Eye (tissue), 1 donor: ENCODE results near the gene ZIC4.

Experiments
- DNase-seq: peaks from one replicate; pipeline ENCODE4 v3.0.0-alpha.2; 2015

ZIC4 gene

DNA sequence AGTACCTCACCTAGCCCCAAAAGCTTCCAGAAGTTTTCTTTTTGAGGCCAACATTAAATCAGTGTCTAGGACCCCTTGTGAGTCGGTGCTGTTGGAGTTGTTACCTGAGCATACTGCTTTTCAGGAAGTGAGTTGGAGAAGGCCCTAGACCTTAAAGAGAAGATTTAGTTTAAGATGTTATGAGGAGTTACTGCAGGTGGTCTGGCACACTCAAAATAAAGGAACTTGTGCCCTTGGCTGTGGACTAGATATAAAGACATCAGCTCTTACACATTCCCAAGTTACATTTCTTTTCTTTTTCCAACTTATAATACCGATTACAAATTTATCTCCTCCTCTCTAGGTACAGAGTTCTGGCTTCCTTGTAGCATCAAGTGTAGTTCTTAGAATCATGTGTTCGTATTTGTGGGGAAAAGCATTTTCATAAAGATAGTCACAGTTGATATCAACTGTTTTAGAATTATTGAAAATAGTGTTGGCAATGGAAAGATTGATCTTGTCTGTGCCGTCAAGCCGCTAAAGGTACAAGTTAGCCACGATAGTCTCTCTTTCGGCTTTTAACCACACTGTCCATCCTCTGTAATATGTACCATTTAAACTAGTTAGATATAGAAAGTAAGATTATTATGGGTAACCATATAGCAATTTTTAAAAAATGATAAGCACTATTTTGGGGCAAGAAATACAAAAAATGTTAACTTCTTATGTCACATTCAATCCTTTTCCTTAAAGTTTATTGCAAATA lies 11.4 kb upstream of the ZIC4 start:
- peak; percentile 27 for DNase-seq

DNA sequence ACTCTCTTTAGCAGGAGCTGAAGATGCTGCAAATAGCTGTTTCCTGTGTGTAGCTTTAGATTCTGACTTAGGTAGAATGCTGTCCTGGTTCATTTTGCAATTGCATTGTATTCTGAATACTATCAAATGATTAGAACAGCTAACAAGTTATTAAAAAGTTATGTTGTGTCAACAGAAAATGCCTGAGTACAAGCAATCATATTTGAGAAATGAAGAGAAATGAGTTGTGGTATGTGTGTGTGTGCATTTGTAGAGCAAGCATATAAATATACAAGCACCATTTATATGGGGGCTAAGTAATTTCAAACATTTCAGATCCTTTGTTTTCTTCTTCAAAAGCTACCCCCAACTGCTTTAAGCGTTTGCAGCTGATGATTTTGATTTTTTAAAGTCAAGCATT lies 10.6 kb upstream of the ZIC4 start:
- peak; percentile 30 for DNase-seq

DNA sequence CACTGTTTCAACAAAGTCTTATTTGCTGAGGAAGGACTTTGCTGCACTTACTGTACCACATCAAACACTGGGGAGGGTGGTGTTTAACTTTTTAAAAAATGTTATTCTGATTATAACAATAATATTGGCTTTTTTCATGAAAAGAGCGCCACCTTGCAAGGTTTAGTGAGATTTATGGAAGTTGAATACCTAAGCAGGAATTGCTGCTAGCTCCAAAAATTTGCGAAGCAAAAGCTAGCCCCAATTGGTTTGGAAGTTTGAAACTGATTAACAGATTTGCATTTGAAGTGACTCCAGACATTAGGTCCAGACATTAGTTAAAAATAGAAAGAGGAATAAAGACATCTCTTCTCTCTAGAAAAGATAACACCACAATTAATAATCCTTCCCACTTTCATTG lies 9.5 kb upstream of the ZIC4 start:
- DNase-seq, result peak; percentile 35

DNA sequence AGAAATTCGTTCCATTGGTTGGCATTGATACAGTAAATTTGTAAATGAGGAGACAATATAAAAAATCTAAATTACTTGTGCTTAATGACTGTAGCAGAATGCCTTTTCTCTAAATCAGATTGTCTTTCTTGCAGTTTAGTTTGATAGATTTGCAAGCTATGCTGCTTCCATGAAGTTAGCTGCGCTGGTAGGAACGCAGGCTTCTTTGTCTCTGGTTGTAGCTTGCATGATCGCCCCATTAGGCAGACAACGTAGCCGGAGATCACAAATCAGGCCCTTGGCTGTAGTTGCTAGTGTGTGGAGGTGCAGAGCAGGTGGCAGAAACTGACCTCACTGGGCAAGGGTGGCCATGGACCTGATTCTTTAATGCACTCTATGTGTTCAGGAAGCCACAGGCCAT lies 8.9 kb upstream of the ZIC4 start:
- peak; percentile 73 for DNase-seq

DNA sequence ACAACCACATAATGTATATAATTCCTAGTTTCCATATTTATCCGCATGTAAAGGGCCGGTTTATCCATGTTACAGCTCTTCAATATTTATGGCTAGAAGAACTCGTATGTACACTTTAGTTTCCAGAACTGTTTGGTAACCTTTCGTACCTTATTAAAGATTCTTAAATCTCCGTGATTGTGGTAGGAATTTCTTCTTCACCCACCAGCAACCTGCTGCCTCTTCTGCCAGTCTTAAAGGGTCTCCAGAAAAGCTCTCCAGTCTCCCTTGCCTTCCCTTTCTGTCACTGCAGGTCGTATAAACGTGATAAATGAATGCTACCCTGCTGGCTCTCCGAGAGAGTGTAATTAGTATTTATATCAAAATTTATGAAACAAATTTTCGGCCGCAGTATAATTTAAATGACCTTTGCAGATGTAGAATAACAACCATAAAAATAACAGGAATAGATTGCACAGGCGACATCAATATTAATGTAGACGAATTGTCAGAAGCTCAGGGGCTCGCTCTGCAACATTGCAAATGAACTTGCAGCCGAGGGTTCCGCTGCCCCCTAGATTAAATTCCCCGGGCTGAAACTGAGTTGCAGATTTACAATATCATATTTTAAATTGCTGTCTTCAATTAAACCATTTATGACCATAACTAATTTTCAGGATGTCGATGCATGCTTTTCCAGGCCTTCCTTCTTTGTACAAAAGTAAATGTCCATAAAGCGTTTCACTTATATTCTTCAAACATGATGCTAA lies 8.2 kb upstream of the ZIC4 start:
- peak; percentile 76 for DNase-seq

DNA sequence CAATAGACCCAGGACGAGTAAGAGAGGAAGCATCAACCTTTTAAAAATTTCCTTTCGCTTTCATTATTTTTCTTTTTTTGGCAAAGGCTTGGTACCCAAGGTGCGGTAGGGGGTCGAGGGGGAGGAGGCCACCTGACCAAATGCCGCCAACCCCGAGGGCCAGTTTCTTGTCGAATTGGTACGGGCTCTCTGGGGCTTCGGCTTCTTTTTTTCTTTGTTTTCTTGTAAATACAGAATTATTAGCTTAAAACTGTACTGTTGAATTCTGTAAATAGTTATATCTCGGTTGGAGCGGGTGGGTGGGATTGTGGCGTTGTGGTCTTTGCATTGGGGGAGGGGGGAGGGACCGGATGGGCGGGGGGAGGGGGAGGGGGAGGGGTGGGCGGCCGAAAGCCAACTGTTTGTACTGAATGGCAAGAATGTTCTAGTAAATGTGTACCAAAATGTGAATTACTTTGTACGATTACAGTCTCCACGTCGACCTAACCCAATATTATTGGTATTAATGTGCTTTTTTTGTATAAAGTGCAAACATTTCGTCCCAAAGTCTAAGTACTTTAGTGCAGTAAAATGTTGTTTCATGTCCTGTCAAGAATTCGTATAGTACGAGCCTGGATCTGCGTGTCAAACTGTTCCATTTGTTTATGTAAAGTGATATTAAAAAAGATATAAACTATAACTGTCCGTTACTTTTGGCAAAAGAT lies 7.5 kb upstream of the ZIC4 start:
- peak; percentile 75 for DNase-seq

DNA sequence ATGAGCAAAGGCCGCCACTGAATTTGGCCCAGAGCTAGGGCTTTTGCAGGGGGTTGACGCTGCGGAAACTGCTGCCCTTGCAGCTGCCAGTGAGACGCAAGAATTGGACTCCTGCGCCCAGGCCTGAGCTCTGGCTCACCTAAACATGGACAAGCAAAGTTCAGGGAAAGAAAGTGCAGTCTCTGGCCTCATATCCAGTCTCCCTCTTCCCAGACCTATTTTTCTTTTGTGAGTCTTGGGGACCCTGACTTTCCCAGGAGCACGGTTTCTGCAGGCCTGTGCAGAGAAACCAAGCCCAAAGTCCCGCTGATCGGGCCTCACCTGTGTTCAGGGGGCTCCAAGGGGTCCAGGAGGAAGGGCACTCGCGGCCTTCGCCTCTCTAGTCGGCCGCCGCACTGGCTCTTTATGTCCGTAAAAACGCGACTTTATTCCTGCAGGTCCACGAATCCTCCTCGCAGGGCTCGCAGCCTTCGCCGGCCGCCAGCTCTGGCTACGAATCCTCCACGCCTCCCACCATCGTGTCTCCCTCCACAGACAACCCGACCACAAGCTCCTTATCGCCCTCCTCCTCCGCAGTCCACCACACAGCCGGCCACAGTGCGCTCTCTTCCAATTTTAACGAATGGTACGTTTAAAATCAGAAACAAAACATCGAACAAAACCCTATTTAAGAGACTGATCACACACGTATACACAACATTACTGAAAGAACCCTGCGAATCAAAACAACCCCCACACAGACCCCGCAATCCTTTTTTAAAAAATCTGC lies 6.8 kb upstream of the ZIC4 start:
- peak; percentile 86 for DNase-seq

DNA sequence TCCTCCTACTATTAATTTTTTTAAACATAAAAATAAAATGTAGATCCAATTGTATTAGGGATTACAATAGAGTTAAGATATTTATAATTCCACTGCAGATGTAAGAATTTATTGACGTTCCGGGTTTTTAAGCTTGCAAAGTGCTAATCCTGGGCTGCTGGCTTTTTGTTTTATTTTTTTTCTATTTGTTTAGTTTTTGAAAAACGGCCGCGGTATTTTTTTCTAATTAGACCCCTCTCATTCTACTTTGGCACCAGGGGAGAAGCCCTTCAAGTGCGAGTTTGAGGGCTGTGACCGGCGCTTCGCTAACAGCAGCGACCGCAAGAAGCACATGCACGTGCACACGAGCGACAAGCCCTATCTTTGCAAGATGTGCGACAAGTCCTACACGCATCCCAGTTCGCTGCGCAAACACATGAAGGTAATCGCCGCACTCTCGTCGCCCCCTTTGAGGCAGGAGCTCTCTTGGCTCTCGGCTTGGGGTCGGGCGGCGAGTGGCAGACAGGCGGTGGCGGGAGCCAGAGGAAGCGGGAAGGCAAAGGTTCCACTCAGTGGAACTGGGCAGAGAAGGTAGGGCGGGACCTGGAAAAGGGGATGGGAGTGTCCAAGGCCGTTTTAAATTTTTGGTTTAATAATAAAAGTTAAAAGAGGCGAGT lies 6.0 kb upstream of the ZIC4 start:
- DNase-seq, result no peak

DNA sequence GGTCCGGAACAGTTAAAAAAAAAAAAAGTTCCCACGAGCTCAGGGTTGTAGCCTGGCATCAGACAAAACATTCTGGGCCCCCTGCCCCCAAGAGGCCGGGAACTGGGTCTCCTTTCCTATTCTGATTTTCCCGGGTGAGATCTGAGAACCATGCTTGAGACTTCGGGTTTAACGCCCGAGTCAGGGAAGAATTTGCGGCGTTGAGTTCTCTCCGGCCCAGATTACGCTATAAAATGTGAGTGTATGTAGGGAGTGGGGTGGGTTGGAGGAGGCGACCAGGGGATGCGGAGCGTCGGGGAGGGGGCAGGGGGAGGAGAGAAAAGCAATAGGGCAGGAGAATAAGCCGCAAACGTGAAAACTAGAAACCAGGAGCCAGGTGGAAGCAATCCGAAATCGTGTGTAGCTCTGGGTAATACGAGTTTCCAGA lies 5.5 kb upstream of the ZIC4 start:
- DNase-seq, result peak; percentile 75

DNA sequence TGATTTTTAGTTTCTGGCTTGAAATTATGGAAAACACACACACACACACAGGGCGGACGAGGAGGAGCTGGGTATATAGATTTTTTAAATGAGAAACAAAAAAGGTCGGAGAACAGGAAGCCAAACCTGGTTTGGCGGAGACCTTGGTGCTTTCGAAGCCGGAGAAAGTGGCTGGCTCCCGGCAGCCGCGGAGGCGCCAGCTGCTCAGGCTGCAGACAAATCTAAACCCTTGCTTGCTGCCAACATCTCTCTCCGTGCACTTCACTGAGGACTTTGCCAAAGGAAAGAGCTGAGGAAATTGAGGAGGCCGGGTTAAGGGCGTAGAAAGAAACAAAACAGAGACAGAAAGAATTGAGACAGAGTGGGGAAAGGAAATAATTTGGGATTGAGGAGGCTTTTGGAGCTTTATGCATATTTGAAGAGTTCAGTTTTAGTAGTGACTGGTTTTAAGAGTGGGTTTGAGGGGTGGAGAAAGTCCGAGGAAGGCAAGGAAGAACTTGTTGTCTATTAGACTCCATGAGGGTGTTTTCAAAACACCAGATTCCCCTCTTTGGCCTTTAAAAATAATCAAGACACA lies 5.0 kb upstream of the ZIC4 start:
- peak; percentile 88 for DNase-seq

DNA sequence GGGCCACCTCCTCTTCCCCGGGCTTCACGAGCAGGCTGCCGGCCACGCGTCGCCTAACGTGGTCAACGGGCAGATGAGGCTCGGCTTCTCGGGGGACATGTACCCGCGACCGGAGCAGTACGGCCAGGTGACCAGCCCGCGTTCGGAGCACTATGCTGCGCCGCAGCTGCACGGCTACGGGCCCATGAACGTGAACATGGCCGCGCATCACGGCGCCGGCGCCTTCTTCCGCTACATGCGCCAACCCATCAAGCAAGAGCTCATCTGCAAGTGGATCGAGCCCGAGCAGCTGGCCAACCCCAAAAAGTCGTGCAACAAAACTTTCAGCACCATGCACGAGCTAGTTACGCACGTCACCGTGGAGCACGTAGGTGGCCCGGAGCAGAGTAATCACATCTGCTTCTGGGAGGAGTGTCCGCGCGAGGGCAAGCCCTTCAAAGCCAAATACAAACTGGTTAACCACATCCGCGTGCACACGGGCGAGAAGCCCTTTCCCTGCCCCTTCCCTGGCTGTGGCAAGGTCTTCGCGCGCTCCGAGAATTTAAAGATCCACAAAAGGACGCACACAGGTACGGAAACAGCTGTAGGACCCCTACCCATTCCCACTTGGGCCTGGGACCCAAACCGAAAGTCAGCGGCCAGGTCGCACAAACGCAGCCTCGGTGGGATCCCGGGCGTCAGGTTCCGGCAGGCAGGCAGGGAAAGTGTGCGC lies 4.3 kb upstream of the ZIC4 start:
- DNase-seq, result no peak

DNA sequence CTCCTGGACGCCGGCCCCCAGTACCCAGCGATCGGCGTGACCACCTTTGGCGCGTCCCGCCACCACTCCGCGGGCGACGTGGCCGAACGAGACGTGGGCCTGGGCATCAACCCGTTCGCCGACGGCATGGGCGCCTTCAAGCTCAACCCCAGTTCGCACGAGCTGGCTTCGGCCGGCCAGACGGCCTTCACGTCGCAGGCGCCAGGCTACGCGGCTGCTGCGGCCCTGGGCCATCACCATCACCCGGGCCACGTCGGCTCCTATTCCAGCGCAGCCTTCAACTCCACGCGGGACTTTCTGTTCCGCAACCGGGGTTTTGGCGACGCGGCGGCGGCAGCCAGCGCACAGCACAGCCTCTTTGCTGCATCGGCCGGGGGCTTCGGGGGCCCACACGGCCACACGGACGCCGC lies 3.8 kb upstream of the ZIC4 start:
- no peak for DNase-seq

DNA sequence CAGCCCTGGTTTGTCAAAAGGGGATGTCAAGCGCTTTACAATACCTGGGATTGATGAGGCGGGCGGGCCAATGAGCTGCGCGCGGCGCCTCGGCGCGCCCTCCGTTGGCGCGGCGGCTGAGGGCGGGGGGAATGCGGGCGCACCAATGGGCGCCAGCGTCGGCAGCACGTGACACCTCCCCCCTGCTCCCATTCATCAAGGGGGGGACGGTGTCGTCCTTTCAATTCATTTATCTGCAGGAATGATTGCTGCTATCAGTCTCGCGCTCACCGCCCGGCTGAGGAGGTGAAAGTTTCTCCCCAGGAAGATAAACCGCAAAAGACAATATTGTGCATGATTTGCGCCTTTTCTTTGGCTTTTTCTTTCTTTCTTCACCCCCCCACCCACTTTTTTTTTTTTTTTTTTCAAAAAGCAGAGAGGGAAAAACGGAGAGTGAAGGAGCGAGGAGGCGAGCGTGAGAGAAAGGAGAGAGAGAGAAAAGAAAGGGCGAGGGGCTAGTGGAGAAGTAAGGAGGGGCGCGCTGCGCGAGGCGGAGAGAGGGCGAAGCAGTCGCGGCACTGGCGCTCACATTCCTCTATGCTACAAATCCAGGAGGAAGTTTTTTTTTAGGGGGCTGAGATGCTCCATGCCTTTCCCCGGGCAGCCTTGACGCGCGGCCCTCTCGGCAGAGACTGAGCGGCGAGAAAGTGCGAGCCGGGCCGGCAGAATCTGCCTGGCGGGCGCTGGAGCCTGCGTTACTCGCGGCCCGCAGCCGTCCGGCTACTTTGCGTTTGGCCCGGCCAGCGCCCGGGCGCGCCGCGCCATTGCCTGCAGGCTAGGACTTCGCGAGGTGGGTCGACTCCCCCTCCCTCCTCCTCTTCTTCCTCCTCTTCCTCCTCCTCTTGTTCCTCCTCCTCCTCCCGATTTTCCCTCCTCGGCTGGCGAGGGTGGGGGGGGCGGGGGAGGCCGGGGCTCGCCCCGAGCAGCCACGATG lies 3.1 kb upstream of the ZIC4 start, which contains the start of gene ZIC1:
Gene ZIC1 (plus strand): TSS at position 223 of the 973 bp plus-strand sequence. CDS start 748 bp downstream, at position 971.
- DNase-seq, result peak; percentile 93

DNA sequence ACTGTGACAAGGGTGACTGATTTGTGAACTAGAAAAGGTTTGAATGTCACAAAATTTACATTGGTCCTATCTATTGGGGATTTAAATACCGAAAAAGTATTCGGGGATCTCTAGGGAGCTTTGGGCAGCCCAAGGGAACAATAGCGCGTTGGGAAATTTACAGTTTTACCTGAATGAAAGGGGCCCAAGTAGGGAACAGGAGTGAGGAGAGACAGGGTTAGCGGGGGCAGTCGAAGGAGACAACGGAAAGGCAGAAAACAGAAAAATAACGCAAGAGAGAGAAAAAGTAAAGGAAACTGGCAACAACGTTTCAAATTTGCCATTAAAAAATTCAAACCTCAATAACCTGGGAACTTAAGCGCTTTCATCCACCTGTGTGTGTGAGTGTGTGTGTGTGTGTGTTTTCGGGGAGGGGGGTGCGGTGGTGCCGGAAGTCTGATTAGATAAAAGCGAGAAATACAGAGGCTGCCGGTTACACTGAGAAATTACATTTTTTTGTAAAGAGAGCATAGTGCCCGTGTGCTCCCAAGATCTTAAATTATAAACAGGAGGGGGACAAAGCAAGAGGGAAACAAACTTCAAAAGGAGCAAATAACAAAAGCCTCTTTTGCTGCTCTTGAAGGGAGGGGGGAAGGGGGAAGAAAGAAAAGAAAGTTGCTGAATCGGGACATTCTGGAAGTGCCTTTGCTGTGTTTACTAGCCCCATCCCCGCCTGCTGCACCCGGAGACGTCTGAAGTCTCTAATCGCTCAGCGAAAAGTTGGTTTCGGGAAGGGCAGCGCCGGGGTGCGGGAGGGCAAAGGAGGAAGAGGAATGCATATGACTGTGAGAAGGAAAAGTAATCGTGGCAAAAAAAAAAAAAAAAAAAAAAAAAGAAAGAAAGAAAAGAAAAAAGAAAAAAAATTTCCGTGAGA lies 2.1 kb upstream of the ZIC4 start:
- peak; percentile 82 for DNase-seq

DNA sequence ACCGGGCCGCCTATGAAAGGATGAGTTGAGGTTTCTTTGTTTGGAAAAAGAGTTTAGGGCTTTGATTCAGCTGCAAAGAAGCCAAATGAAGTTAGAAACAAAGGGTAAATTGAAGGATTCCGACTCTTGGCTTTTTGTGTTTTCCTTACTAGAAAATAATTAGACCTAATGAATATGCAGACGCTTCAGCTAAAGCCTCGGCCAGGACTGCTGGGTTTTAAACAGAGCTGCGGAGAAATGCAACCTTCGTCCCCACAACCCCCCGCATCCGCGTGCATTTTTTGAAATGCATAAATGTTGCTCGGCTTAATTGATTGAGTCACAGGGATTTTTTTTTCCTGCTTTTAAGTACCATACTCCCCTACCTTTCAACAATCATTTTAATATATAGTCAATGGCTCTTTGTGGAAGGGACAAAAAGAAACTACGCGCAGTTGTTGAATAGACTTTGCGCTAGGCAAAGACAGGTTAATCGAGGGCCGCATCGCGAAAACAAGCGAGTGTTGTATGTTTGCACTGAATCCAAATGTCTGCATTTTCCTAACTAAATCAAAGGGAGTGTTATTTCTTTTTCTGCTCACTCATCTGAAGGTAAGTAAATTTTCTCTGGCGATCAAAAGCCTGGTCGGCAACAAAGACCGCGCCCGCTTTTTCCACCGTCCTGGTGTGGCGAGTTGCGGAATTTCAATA lies 1.3 kb upstream of the ZIC4 start:
- peak; percentile 85 for DNase-seq

DNA sequence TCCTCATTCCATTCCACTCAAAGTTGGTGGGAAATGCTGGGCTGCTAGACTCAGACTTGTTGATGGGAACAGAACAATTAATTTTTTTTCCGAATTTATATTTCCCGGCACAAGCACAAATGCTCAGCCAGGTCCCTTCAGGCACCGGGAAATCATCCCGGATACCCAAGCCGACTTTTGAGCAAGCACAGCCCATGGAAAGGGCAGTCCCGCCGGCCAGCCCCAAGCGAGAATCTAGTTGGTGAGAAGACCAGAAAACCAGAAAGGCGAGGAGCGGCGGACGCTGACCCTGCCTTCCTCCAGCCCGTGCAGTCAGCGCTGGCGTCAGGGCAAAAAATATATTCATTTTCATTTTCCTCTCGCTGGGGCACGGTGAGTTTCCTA lies 763 bp upstream of the ZIC4 start:
- no peak for DNase-seq

DNA sequence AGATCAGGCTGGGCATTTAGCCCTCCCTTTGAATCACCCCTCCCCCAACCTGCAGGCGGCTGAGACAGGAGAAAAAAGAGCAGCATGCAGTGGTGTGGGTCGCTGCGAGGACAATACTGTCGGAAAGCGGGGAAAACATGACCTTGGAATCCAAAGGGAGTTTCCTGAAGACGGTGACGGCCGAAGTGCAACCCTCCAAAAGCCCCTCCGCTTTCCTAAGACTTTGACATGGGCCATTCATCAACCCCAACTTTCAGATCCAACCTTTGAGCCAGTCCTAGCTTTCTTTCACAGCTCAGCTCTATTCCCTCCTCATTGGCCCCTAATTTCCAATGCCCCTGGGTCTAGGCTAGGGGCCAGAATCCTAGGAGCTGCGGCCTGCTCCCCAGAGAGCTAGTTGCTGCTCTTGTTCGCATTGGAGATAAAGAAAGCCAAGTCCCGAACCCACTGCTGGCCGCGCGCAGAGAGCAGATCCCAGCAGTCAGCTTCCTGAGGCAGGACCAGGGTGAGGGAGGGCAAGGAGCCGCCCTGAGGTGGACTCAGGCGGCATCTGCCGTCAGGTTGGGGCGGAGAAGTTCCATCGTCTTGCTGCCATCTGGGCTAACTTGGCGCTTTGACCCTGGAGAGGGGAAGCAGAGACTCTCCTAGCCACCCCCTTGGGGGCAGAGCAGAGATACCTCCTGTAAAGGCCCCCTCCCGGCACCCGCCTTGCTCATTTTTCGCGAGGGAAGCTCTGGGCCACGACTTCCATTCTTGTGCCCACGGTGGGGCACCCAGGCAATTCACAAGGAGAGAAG lies 914 bp downstream of the ZIC4 start:
- peak; percentile 51 for DNase-seq
